ENCODE measurements around the gene MFSD1. TPM values are rescaled to one million over a fixed set of nuclear protein-coding genes. Genes with fewer than 3 reads are reported as not detected.

The MFSD1 gene
- total RNA-seq, 2 experiments from 2014 or later, result 22.7 to 27.5 TPM

GRCh38 chr3:158802409-158803268, 785 bp downstream of the MFSD1 start:
- ChIA-PET POLR2A (no interaction called here), CTCF (interaction anchor here (0.8 to 3.4 kb wide), 4 partner anchors 8 to 157 kb away, joined by 3 to 10 read pairs (median 4); no protein-coding TSS in a partner anchor)

GRCh38 chr3:158804441-158804840, 2.6 kb downstream of the MFSD1 start:
- CTCF ChIA-PET, result no interaction called here

GRCh38 chr3:158808697-158809096, 6.8 kb downstream of the MFSD1 start:
- ChIA-PET CTCF (no interaction called here), POLR2A (no interaction called here)

More at GRCh38 chr3:158804441-158804840, 2.6 kb downstream of the MFSD1 start:
- POLR2A ChIA-PET, result no interaction called here

GRCh38 chr3:158809642-158810041, 7.8 kb downstream of the MFSD1 start:
- ChIA-PET CTCF (interaction anchor here (1.1 kb wide), 1 partner anchor 8 kb away, joined by 3 read pairs; the partner anchor contains the start of gene MFSD1), POLR2A (no interaction called here)

- CTCF ChIA-PET, result no interaction called here
- POLR2A ChIA-PET, result no interaction called here
Measured at GRCh38 chr3:158810823-158811724, 9.2 kb downstream of the MFSD1 start.

- ChIA-PET CTCF (no interaction called here), POLR2A (no interaction called here)
Measured at GRCh38 chr3:158819282-158819681, 17.4 kb downstream of the MFSD1 start.

- ChIA-PET POLR2A (no interaction called here), CTCF (no interaction called here)
Measured at GRCh38 chr3:158820521-158820920, 18.7 kb downstream of the MFSD1 start.

GRCh38 chr3:158821847-158822246, 20.0 kb downstream of the MFSD1 start:
- CTCF ChIA-PET, result no interaction called here

GRCh38 chr3:158823426-158823825, 21.6 kb downstream of the MFSD1 start:
- ChIA-PET CTCF (no interaction called here), POLR2A (no interaction called here)

More at GRCh38 chr3:158821847-158822246, 20.0 kb downstream of the MFSD1 start:
- POLR2A ChIA-PET, result no interaction called here

GRCh38 chr3:158827773-158828172, 25.9 kb downstream of the MFSD1 start:
- POLR2A ChIA-PET, result no interaction called here
- CTCF ChIA-PET, result no interaction called here

GRCh38 chr3:158830391-158830790, 28.5 kb downstream of the MFSD1 start:
- ChIA-PET POLR2A (no interaction called here), CTCF (no interaction called here)

GRCh38 chr3:158831861-158832260, 30.0 kb downstream of the MFSD1 start:
- ChIA-PET CTCF (no interaction called here), POLR2A (no interaction called here)

GRCh38 chr3:158835631-158836030, 33.8 kb downstream of the MFSD1 start:
- ChIA-PET POLR2A (no interaction called here), CTCF (no interaction called here)

GRCh38 chr3:158836312-158836711, 34.5 kb downstream of the MFSD1 start:
- ChIA-PET POLR2A (no interaction called here), CTCF (no interaction called here)

GRCh38 chr3:158837240-158837639, 35.4 kb downstream of the MFSD1 start:
- CTCF ChIA-PET, result no interaction called here
- POLR2A ChIA-PET, result no interaction called here

GRCh38 chr3:158839966-158840365, 38.1 kb downstream of the MFSD1 start:
- CTCF ChIA-PET, result no interaction called here
- POLR2A ChIA-PET, result no interaction called here

- CTCF ChIA-PET, result no interaction called here
- POLR2A ChIA-PET, result no interaction called here
Measured at GRCh38 chr3:158841387-158841786, 39.5 kb downstream of the MFSD1 start.

GRCh38 chr3:158842976-158843375, 41.1 kb downstream of the MFSD1 start:
- POLR2A ChIA-PET, result no interaction called here
- CTCF ChIA-PET, result interaction anchor here (1.0 kb wide), 1 partner anchor 1146 kb away, joined by 3 read pairs; the partner anchor contains the start of gene IL12A

- CTCF ChIA-PET, result interaction anchor here (1.5 to 2.0 kb wide), 3 partner anchors 9 to 414 kb away, joined by 3 to 5 read pairs (median 5); no protein-coding TSS in a partner anchor
- POLR2A ChIA-PET, result no interaction called here
Measured at GRCh38 chr3:158845765-158846350, 44.0 kb downstream of the MFSD1 start.

GRCh38 chr3:158846803-158847451, 45.1 kb downstream of the MFSD1 start:
- ChIA-PET POLR2A (no interaction called here), CTCF (interaction anchor here (0.5 to 2.0 kb wide), 2 partner anchors 168 to 413 kb away, joined by 3 to 5 read pairs; no protein-coding TSS in a partner anchor)

Data from activated CD8-positive, alpha-beta memory T cell treated with anti-CD3 and anti-CD28 coated beads for 36 hours (primary cell).